Measurements from ENCODE around the gene CGB1. TPM values are rescaled to one million over a fixed set of nuclear protein-coding genes. Genes with fewer than 3 reads are reported as not detected.
A peak's percentile ranks its signal among the peaks of the same experiment; 100 is the strongest.
"Not testable (repeated sequence)": the region's sequence is repeated elsewhere in the genome, so short reads cannot be mapped to it uniquely, and the experiment has no call there.

CGB1 gene
- total RNA-seq, 2 donors from 2014 or later, result not detected

DNA sequence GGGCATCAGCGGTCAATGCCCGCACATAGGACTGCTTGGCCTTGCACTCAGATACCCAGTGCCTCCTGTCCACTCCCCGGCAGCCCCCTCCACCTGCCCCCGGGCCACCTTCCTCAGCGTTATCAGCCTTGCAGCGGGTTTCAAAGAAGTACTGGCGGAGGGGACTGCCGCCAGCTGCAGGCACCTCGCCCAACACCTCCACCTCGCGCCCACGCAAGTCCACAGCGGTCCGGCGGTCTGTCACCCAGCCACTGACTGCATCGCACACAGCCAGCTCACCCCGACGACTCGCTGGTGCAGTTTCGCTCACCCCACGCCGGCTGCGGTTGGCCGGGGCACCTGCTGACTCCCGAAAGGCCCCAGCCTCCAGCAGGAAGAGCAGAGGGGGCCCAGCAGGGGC is 24.8 kb upstream of the CGB1 start:
- Histone ChIP-seq H3K27ac (no peak overlapping the region), H3K4me1 (peaks cover 29% of the 10 kb centered on the region), H3K4me3 (no peak overlapping the region), H3K27me3 (peaks cover 3 to 21% of the 10 kb centered on the region in 2 donors), H3K9me3 (no peaks in the 10 kb centered on the region), H3K36me3 (replicated peaks in 1 of 2; ENCODE audit: insufficient read depth in 1 of 2, low read depth in 2 of 2) (no peaks in the 10 kb centered on the region)
- intact Hi-C loops (cut with DNase I), result no loop called here
- no peak for TF ChIP-seq POLR2A (IDR thresholded peaks at IDR 0.05)
- TF ChIP-seq, protein P1, sequence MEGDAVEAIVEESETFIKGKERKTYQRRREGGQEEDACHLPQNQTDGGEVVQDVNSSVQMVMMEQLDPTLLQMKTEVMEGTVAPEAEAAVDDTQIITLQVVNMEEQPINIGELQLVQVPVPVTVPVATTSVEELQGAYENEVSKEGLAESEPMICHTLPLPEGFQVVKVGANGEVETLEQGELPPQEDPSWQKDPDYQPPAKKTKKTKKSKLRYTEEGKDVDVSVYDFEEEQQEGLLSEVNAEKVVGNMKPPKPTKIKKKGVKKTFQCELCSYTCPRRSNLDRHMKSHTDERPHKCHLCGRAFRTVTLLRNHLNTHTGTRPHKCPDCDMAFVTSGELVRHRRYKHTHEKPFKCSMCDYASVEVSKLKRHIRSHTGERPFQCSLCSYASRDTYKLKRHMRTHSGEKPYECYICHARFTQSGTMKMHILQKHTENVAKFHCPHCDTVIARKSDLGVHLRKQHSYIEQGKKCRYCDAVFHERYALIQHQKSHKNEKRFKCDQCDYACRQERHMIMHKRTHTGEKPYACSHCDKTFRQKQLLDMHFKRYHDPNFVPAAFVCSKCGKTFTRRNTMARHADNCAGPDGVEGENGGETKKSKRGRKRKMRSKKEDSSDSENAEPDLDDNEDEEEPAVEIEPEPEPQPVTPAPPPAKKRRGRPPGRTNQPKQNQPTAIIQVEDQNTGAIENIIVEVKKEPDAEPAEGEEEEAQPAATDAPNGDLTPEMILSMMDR (IDR thresholded peaks at IDR 0.05), result no peak
- ATAC-seq (no peak), DNase-seq (no peak)
- 55 to 65% methylated on average over 13 to 20 of the region's 25 CpGs for WGBS, 2 donors

DNA sequence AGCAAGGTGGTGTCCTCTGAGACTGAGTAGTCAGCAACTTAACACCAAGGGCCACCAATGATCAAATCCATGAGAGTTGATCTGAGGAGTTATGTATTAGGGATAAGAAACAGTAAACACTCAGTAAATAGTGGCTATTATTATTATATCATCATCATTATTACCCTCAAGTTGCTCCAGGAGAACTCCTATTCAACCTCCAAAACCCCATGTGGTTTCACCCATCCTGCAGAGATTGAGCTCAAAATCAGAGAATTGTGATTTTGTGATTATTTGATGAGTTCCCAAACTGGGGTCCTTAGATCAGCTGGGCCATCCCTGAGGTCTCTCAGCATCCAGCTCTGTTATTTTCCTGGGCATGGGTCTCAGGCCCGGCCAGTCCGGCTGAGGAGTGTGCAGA is 24.3 kb upstream of the CGB1 start:
- DNase-seq (no peak), ATAC-seq (no peak)
- Histone ChIP-seq H3K4me1 (peaks cover 33% of the 10 kb centered on the region), H3K27ac (no peak overlapping the region), H3K9me3 (no peaks in the 10 kb centered on the region), H3K36me3 (replicated peaks in 1 of 2; ENCODE audit: insufficient read depth in 1 of 2, low read depth in 2 of 2) (no peaks in the 10 kb centered on the region), H3K27me3 (peaks cover 3 to 21% of the 10 kb centered on the region in 2 donors), H3K4me3 (no peak overlapping the region)
- TF ChIP-seq, protein P1 (IDR thresholded peaks at IDR 0.05), result no peak
- TF ChIP-seq POLR2A (IDR thresholded peaks at IDR 0.05), result no peak
- 100% methylated on average over 2 of the region's 2 CpGs for WGBS, 2 donors
- intact Hi-C loops (cut with DNase I), result no loop called here

DNA sequence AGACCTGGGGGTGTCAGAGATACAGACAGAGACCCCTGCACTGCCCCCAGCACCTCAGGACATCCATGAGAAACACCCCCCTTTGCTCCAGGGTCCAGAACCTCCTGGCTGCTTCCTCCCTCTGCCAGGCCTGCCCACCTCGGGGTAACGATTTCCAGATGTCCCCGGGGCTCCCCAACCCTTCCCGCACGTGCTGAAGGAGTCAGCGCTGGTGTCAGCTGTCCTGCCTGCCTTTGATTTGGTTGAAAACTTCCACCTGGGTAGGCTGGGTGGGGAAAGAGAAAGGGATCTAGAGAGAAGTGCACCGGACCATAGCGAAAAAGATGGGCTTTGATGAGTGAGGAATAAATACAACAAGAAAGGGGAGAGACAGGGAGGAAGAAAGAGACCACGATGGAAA is 22.4 kb upstream of the CGB1 start:
- TF ChIP-seq POLR2A (IDR thresholded peaks at IDR 0.05), result no peak
- TF ChIP-seq, protein P1 (IDR thresholded peaks at IDR 0.05), result no peak
- peaks cover 25% of the 10 kb centered on the region for H3K4me1 ChIP-seq
- ATAC-seq (no peak), DNase-seq (no peak)
- intact Hi-C loops (cut with DNase I), result no loop called here
- WGBS, 2 donors, result 72 to 77% methylated on average over 3 to 9 of the region's 9 CpGs
- H3K27me3 ChIP-seq, result peaks cover 3 to 14% of the 10 kb centered on the region in 2 donors
- H3K9me3 ChIP-seq, result no peaks in the 10 kb centered on the region
- no peak overlapping the region for H3K4me3 ChIP-seq
- H3K27ac ChIP-seq, result no peak overlapping the region
- H3K36me3 ChIP-seq (replicated peaks in 1 of 2; ENCODE audit: insufficient read depth in 1 of 2, low read depth in 2 of 2), result no peaks in the 10 kb centered on the region

DNA sequence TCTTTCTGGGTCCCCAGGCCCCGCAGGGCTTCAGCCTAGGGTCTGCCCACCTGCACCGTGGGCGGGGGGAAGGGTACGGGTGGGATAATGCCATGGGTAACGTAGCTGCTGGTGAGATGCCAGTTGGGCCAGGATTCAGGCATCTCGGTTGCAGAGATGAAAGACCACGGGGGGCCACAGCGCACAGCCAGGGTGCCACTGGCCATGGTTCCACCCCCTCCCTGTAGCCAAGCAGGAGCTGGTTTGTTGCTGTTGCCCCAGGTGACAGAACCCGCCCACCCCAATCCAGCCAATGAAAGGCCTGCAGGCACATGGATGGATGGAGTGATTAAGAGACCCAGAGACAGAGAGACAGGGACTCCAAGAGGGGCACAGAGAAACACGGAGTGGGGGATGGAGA is 21.9 kb upstream of the CGB1 start:
- no peak overlapping the region for H3K4me3 ChIP-seq
- H3K4me1 ChIP-seq, result peaks cover 25% of the 10 kb centered on the region
- DNase-seq (no peak), ATAC-seq (no peak)
- TF ChIP-seq, protein P1 (IDR thresholded peaks at IDR 0.05), result no peak
- TF ChIP-seq POLR2A (IDR thresholded peaks at IDR 0.05), result no peak
- no peaks in the 10 kb centered on the region for H3K9me3 ChIP-seq
- H3K27me3 ChIP-seq, result peaks cover 3 to 14% of the 10 kb centered on the region in 2 donors
- H3K36me3 ChIP-seq (replicated peaks in 1 of 2; ENCODE audit: insufficient read depth in 1 of 2, low read depth in 2 of 2), result no peaks in the 10 kb centered on the region
- H3K27ac ChIP-seq, result no peak overlapping the region
- 43% methylated on average over 5 to 9 of the region's 10 CpGs for WGBS, 2 donors
- intact Hi-C loops (cut with DNase I), result no loop called here

DNA sequence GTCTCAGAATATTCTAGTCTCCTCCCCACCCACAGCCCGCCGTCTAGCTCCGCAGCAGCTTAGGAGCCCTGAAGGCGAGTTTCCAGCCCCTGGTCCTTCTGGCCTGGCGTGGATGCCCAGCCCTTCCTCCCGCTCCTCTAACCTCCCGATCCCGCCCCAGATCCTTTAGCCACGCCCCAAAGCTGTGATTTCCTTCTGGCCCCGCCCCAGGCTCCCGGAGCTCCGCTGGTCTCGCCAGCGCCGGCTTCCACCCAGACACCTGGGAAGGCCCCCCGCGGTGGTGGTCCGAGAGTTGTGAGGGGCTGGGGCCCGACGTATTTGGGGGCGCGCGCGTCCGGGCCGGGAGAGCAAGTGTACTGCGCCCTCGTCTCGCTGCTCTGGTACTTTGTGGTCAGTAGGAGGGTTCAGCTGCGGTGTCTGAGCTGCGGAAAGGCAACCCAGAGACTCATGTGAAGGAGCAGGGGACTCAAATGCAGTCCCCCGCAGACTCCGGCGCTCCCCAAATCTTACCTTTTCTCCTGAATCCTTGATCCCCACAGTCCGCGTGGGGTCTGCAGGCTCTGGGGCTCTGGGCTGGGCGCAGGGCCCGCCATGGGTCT is 21.0 kb upstream of the CGB1 start, which contains the start of gene CGB7:
Gene CGB7 (minus strand): TSS at position 114 of the 599 bp plus-strand sequence. CDS start 2,374 bp downstream, outside the sequence.
- intact Hi-C loops (cut with DNase I), result no loop called here
- 3 to 10% methylated on average over 15 to 38 of the region's 38 CpGs for WGBS, 2 donors
- DNase-seq (peak; percentile 76 to 85 (median 78)), ATAC-seq (peak; percentile 72)
- no peaks in the 10 kb centered on the region for H3K9me3 ChIP-seq
- H3K36me3 ChIP-seq (replicated peaks in 1 of 2; ENCODE audit: insufficient read depth in 1 of 2, low read depth in 2 of 2), result no peaks in the 10 kb centered on the region
- H3K27me3 ChIP-seq, result peaks cover 3 to 14% of the 10 kb centered on the region in 2 donors
- peaks cover 25% of the 10 kb centered on the region for H3K4me1 ChIP-seq
- no peak for TF ChIP-seq POLR2A (IDR thresholded peaks at IDR 0.05)
- TF ChIP-seq, protein P1 (IDR thresholded peaks at IDR 0.05), result no peak
- H3K4me3 ChIP-seq, result no peak within 1 kb of the TSS
- no peak within 1 kb of the TSS for H3K27ac ChIP-seq

DNA sequence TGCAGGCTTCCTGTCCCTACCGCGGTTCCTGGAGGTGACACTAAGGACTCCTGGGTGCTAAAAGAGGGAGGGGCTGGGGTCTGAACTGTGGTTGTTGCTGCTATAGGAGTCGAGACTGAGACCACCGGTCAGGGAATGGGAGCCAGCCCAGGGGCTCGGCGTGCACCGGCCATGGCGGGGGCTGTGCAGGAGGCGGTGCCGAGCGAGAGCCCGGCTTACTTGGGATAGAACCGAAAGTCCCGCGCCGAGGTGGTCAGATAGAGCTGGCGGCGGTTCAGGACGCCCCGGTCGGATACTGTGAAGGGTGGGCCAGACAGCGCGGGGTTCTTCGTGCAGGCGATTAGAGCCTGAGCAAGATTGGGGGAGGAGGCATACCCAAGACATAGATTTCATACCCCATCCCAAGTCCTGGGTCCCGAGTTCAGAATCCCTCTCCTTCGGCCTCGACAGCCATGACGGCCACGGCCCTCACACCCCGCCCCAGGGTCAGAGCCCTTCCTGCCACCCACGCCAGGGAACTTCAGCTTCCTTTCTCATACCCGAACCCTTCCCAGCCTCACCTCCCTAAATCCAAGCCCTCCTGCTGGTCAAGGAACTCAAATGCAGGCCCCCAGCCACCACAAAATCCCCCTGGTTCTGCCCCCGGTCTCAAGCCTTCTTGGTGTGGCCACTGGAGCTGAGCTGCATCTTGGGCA is 20.4 kb upstream of the CGB1 start:
- H3K4me3 ChIP-seq; H3K36me3 ChIP-seq (replicated peaks in 1 of 2; ENCODE audit: insufficient read depth in 1 of 2, low read depth in 2 of 2); intact Hi-C loops (cut with DNase I); H3K27ac ChIP-seq; H3K9me3 ChIP-seq; DNase-seq: not testable (repeated sequence)
- peaks cover 3 to 14% of the 10 kb centered on the region in 2 donors for H3K27me3 ChIP-seq
- H3K4me1 ChIP-seq, result peaks cover 25% of the 10 kb centered on the region
- ATAC-seq, result peak; percentile 28
- 8 to 17% methylated on average over 18 to 34 of the region's 34 CpGs for WGBS, 2 donors
